ENCODE results near the gene ITPKB. TPM values are rescaled to one million over a fixed set of nuclear protein-coding genes. Genes with fewer than 3 reads are reported as not detected.
"Not testable (repeated sequence)": the region's sequence is repeated elsewhere in the genome, so short reads cannot be mapped to it uniquely, and the experiment has no call there.

The ITPKB gene
- total and polyA plus RNA-seq, 2 experiments from 2014 or later: 0.31 to 5.2 TPM

DNA sequence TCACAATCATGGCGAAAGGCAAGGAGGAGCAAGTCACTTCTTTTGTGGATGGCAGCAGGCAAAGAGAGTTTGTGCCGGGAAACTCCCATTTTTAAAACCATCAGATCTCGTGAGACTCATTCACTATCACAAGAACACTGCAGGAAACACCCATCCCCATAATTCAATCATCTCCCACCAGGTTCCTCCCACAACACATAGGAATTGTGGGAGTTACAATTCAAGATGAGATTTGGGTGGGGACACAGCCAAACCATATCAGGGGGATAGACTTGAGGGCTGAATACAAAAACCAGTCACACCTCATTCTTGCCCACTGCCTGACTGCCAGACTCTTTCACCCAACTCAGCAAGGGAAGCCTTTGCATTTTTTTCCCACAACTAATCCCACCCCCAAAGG lies 140.1 kb downstream of the ITPKB start:
- DNase-seq (ENCODE audit: low spot score); H3K79me2 ChIP-seq (replicated peaks; ENCODE audit: insufficient read depth); H3K9me2 ChIP-seq (ENCODE audit: insufficient read depth); H3K27ac Mint-ChIP-seq; H3K4me3 ChIP-seq; H3K36me3 ChIP-seq (ENCODE audit: insufficient read depth); H3F3A ChIP-seq (replicated peaks; ENCODE audit: low read depth); ATAC-seq; H4K20me1 ChIP-seq (replicated peaks; ENCODE audit: insufficient read depth); H3K36me3 Mint-ChIP-seq (ENCODE audit: low read depth); H3K4me3 Mint-ChIP-seq; H3K27ac ChIP-seq (ENCODE audit: low read depth); H3K4me1 ChIP-seq (ENCODE audit: insufficient read depth); H3K27me3 ChIP-seq (ENCODE audit: insufficient read depth); H2AFZ ChIP-seq; H3K4me2 ChIP-seq; H3K27me3 Mint-ChIP-seq (ENCODE audit: insufficient read depth, low read depth, poor library complexity); H3K4me1 Mint-ChIP-seq; H3K9me3 Mint-ChIP-seq: not testable (repeated sequence)

DNA sequence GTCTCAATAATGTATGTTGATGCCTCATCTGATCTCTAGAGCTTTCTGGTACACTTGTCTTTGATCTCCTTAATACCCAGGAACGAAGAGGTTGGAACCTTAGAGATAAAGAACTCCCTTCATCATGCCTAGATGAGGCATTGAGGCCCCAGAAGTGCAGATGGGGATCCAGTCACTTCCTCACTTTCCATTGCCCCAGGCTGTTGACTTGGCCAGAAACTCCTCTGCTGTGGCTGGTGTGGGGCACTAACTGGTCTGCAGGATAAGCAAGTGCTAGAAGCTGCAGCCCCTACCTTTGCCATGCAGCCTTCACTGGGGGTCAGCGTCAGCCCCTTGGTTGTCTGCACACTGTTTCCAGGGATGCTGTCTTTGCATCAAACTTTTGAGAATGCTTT lies 140.6 kb downstream of the ITPKB start:
- no peaks in the 10 kb centered on the region for H3K79me2 ChIP-seq (replicated peaks; ENCODE audit: insufficient read depth)
- no peaks in the 10 kb centered on the region; the same call in 2 of the 3 replicates for H3K36me3 Mint-ChIP-seq (ENCODE audit: low read depth)
- H3K9me2 ChIP-seq (ENCODE audit: insufficient read depth): no peaks in the 10 kb centered on the region
- H3K4me3 ChIP-seq: no peak overlapping the region
- H3F3A ChIP-seq (replicated peaks; ENCODE audit: low read depth): no peaks in the 10 kb centered on the region
- H3K9me3 Mint-ChIP-seq: peaks cover 8% of the 10 kb centered on the region
- H4K20me1 ChIP-seq (replicated peaks; ENCODE audit: insufficient read depth): no peaks in the 10 kb centered on the region
- ATAC-seq (no peak), DNase-seq (ENCODE audit: low spot score) (no peak)
- H3K36me3 ChIP-seq (ENCODE audit: insufficient read depth): no peaks in the 10 kb centered on the region; the same call in 1 of the 2 replicates
- TF ChIP-seq ZNF331 (CRISPR knock-in tag; IDR thresholded peaks at IDR 0.05; ENCODE audit: low read depth) (no peak), ZNF114 (CRISPR knock-in tag; IDR thresholded peaks at IDR 0.05) (no peak)
- H3K4me2 ChIP-seq: no peak overlapping the region
- no peak overlapping the region for H3K27ac Mint-ChIP-seq
- no peak overlapping the region for H2AFZ ChIP-seq
- H3K27me3 Mint-ChIP-seq (ENCODE audit: insufficient read depth, low read depth, poor library complexity): peaks cover 8% of the 10 kb centered on the region
- no peaks in the 10 kb centered on the region for H3K4me1 ChIP-seq (ENCODE audit: insufficient read depth)
- H3K4me1 Mint-ChIP-seq: peaks cover 5% of the 10 kb centered on the region; the same call in 2 of the 3 replicates
- no peaks in the 10 kb centered on the region for H3K27me3 ChIP-seq (ENCODE audit: insufficient read depth)
- no peak overlapping the region for H3K27ac ChIP-seq (ENCODE audit: low read depth)
- H3K4me3 Mint-ChIP-seq: no peak overlapping the region

DNA sequence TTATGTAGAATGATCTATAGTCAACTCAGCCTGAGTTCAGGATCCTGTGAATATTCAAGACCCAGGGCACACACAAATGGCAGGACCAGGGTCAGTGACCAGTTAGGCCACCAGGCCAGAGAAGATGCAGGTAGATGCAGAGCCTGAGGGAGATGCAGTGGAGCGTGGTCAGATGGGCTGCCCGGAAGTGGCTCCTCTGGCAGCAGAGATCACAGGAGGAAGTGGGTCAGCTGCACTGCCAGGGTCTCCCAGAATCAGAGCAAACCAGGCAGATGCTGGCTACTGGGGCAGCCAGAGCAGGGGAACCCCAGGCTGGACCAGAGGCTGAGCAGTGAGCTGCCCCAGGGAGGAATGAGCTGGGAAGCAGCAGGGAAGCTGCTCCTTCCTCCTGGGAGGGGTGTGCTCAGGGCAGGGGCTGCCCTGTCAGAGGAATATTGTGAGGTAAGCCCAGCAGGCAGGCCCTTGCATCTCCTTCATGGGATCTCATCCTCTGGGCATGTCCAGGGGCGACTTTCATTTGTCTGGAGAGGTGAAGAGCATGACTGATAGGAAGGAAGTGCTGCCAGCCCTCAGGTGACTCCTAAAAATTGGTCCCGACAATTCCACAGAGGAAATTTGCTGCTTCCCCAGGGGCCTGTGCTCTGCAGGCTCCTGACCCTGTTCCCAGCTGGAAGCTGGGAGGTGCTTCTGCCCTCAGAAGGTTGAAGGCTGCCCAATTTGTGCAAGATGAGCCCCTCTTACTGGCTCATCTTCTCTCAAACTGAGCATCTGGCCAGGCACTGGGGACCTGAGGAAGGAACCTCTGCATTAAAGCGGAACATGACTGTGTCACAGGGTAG lies 141.2 kb downstream of the ITPKB start:
- Mint-ChIP-seq H3K36me3 (ENCODE audit: low read depth) (no peaks in the 10 kb centered on the region; the same call in 2 of the 3 replicates), H3K4me3 (no peak overlapping the region), H3K27ac (no peak overlapping the region), H3K9me3 (peaks cover 8% of the 10 kb centered on the region), H3K4me1 (no peaks in the 10 kb centered on the region), H3K27me3 (ENCODE audit: insufficient read depth, low read depth, poor library complexity) (peaks cover 10% of the 10 kb centered on the region)
- Histone ChIP-seq H3K36me3 (ENCODE audit: insufficient read depth) (no peaks in the 10 kb centered on the region; the same call in 1 of the 2 replicates), H4K20me1 (replicated peaks; ENCODE audit: insufficient read depth) (no peaks in the 10 kb centered on the region), H3K27ac (ENCODE audit: low read depth) (no peak overlapping the region), H3K4me3 (no peak overlapping the region), H3K4me1 (ENCODE audit: insufficient read depth) (no peaks in the 10 kb centered on the region), H3K27me3 (ENCODE audit: insufficient read depth) (no peaks in the 10 kb centered on the region), H3K79me2 (replicated peaks; ENCODE audit: insufficient read depth) (no peaks in the 10 kb centered on the region), H2AFZ (no peak overlapping the region), H3F3A (replicated peaks; ENCODE audit: low read depth) (no peaks in the 10 kb centered on the region), H3K9me2 (ENCODE audit: insufficient read depth) (no peaks in the 10 kb centered on the region), H3K4me2 (no peak overlapping the region)
- DNase-seq (ENCODE audit: low spot score): no peak
- ATAC-seq: no peak
- TF ChIP-seq, protein P1, sequence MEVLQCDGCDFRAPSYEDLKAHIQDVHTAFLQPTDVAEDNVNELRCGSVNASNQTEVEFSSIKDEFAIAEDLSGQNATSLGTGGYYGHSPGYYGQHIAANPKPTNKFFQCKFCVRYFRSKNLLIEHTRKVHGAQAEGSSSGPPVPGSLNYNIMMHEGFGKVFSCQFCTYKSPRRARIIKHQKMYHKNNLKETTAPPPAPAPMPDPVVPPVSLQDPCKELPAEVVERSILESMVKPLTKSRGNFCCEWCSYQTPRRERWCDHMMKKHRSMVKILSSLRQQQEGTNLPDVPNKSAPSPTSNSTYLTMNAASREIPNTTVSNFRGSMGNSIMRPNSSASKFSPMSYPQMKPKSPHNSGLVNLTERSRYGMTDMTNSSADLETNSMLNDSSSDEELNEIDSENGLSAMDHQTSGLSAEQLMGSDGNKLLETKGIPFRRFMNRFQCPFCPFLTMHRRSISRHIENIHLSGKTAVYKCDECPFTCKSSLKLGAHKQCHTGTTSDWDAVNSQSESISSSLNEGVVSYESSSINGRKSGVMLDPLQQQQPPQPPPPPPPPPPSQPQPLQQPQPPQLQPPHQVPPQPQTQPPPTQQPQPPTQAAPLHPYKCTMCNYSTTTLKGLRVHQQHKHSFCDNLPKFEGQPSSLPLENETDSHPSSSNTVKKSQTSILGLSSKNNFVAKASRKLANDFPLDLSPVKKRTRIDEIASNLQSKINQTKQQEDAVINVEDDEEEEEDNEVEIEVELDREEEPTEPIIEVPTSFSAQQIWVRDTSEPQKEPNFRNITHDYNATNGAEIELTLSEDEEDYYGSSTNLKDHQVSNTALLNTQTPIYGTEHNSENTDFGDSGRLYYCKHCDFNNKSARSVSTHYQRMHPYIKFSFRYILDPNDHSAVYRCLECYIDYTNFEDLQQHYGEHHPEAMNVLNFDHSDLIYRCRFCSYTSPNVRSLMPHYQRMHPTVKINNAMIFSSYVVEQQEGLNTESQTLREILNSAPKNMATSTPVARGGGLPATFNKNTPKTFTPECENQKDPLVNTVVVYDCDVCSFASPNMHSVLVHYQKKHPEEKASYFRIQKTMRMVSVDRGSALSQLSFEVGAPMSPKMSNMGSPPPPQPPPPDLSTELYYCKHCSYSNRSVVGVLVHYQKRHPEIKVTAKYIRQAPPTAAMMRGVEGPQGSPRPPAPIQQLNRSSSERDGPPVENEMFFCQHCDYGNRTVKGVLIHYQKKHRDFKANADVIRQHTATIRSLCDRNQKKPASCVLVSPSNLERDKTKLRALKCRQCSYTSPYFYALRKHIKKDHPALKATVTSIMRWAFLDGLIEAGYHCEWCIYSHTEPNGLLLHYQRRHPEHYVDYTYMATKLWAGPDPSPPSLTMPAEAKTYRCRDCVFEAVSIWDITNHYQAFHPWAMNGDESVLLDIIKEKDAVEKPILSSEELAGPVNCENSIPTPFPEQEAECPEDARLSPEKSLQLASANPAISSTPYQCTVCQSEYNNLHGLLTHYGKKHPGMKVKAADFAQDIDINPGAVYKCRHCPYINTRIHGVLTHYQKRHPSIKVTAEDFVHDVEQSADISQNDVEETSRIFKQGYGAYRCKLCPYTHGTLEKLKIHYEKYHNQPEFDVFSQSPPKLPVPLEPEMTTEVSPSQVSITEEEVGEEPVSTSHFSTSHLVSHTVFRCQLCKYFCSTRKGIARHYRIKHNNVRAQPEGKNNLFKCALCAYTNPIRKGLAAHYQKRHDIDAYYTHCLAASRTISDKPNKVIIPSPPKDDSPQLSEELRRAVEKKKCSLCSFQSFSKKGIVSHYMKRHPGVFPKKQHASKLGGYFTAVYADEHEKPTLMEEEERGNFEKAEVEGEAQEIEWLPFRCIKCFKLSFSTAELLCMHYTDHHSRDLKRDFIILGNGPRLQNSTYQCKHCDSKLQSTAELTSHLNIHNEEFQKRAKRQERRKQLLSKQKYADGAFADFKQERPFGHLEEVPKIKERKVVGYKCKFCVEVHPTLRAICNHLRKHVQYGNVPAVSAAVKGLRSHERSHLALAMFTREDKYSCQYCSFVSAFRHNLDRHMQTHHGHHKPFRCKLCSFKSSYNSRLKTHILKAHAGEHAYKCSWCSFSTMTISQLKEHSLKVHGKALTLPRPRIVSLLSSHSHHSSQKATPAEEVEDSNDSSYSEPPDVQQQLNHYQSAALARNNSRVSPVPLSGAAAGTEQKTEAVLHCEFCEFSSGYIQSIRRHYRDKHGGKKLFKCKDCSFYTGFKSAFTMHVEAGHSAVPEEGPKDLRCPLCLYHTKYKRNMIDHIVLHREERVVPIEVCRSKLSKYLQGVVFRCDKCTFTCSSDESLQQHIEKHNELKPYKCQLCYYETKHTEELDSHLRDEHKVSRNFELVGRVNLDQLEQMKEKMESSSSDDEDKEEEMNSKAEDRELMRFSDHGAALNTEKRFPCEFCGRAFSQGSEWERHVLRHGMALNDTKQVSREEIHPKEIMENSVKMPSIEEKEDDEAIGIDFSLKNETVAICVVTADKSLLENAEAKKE (CRISPR knock-in tag; IDR thresholded peaks at IDR 0.05): no peak
- TF ChIP-seq, protein P2, sequence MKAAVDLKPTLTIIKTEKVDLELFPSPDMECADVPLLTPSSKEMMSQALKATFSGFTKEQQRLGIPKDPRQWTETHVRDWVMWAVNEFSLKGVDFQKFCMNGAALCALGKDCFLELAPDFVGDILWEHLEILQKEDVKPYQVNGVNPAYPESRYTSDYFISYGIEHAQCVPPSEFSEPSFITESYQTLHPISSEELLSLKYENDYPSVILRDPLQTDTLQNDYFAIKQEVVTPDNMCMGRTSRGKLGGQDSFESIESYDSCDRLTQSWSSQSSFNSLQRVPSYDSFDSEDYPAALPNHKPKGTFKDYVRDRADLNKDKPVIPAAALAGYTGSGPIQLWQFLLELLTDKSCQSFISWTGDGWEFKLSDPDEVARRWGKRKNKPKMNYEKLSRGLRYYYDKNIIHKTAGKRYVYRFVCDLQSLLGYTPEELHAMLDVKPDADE (IDR thresholded peaks at IDR 0.05): no peak
- TF ChIP-seq EZH2phosphoT487 (IDR thresholded peaks at IDR 0.05; ENCODE audit: unreplicated experiment) (no peak), ZNF331 (CRISPR knock-in tag; IDR thresholded peaks at IDR 0.05; ENCODE audit: low read depth) (no peak)
- TF ChIP-seq, protein P3, sequence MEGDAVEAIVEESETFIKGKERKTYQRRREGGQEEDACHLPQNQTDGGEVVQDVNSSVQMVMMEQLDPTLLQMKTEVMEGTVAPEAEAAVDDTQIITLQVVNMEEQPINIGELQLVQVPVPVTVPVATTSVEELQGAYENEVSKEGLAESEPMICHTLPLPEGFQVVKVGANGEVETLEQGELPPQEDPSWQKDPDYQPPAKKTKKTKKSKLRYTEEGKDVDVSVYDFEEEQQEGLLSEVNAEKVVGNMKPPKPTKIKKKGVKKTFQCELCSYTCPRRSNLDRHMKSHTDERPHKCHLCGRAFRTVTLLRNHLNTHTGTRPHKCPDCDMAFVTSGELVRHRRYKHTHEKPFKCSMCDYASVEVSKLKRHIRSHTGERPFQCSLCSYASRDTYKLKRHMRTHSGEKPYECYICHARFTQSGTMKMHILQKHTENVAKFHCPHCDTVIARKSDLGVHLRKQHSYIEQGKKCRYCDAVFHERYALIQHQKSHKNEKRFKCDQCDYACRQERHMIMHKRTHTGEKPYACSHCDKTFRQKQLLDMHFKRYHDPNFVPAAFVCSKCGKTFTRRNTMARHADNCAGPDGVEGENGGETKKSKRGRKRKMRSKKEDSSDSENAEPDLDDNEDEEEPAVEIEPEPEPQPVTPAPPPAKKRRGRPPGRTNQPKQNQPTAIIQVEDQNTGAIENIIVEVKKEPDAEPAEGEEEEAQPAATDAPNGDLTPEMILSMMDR (conservative IDR thresholded peaks at IDR 0.05; ENCODE audit: low read depth in 2 of 2): no peak

Measured in GM23338 (cell line).